Measurements from ENCODE around the gene KIF27.

KIF27 gene

DNA sequence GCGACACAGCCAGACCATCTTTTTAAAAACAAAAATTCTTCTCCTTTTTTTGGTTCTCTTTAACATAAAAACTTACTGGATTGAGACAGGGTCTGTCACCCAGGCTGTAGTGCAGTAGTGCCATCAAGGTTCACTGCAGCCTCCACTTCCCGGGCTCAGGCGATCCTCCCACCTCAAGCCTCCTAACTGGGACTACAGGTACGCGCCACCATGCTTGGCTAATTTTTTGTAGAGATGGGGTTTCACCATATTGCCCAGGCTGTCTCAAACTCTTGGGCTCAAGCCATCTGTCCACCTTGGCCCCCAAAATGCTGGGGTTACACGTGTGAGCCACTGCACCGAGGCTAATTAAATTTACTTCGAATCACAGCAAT is 45.0 kb upstream of the KIF27 start:
- Histone ChIP-seq H4K20me1 (ENCODE audit: insufficient read depth, low read length) (peaks cover 31% of the 10 kb centered on the region), H3K79me2 (ENCODE audit: low read length) (peaks cover 18% of the 10 kb centered on the region), H3K4me3 (ENCODE audit: low read length) (no peak overlapping the region), H3K4me2 (ENCODE audit: low read depth, low read length) (no peak overlapping the region), H3K9ac (ENCODE audit: low read length) (no peak overlapping the region), H3K27me3 (replicated peaks; ENCODE audit: insufficient read depth, low read length) (no peaks in the 10 kb centered on the region), H3K4me1 (ENCODE audit: low read length) (no peaks in the 10 kb centered on the region), H3K27ac (ENCODE audit: low read length) (no peak overlapping the region), H3K36me3 (replicated peaks; ENCODE audit: insufficient read depth, low read length) (peaks cover 24% of the 10 kb centered on the region), H3F3A (ENCODE audit: insufficient read depth, low read length) (peaks cover 53% of the 10 kb centered on the region), H2AFZ (ENCODE audit: low read length) (no peak overlapping the region), H3K9me3 (replicated peaks; ENCODE audit: insufficient read depth, low read length) (no peaks in the 10 kb centered on the region), H3K9me2 (replicated peaks; ENCODE audit: insufficient read depth, low read length) (no peaks in the 10 kb centered on the region)
- no peak for DNase-seq
- no peak for TF ChIP-seq EZH2phosphoT487 (IDR thresholded peaks at IDR 0.05; ENCODE audit: low read length)
- TF ChIP-seq, protein P1, sequence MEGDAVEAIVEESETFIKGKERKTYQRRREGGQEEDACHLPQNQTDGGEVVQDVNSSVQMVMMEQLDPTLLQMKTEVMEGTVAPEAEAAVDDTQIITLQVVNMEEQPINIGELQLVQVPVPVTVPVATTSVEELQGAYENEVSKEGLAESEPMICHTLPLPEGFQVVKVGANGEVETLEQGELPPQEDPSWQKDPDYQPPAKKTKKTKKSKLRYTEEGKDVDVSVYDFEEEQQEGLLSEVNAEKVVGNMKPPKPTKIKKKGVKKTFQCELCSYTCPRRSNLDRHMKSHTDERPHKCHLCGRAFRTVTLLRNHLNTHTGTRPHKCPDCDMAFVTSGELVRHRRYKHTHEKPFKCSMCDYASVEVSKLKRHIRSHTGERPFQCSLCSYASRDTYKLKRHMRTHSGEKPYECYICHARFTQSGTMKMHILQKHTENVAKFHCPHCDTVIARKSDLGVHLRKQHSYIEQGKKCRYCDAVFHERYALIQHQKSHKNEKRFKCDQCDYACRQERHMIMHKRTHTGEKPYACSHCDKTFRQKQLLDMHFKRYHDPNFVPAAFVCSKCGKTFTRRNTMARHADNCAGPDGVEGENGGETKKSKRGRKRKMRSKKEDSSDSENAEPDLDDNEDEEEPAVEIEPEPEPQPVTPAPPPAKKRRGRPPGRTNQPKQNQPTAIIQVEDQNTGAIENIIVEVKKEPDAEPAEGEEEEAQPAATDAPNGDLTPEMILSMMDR (IDR thresholded peaks at IDR 0.05; ENCODE audit: low read length): no peak
- no peak for TF ChIP-seq EZH2 (optimal IDR thresholded peaks at IDR 0.05; ENCODE audit: low read depth, low read length)

DNA sequence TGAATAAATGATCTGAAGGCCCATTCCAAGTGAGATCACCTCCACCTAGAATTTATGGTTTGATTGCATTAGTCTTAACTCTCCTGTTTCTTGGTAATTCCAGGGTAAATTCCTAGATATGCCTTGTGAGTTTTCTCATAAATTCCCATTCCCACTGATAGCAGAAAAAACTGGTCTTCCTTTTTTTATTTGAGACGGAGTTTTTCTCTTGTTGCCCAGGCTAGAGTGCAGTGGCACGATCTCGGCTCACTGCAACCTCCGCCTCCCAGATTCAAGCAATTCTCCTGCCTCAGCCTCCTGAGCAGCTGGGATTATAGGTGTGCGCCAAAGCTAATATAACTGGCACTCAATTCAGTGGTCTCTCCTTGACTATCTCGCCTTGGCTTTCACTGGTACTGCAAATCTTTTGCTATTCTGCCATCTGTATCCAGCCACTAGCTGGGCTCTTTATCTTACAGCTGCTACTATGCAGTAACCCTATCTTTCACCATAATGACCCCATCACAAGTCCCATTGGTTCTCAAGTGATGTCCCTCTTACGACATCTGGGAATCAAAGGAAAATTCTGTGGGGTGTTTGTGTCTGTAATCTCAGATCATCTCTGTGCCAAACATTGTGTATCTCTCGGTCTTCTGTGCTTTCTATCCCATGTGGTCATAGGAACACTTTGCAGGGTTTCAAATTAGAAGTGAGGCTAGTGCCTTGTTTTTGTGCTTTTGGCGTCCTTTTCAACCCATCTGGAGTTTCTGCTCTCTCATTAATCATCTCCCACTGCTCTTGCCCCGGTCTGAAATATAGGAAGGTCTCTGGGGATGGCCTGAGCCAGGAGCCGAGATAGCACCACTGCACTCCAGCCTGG is 44.3 kb upstream of the KIF27 start:
- TF ChIP-seq, protein P1 (IDR thresholded peaks at IDR 0.05; ENCODE audit: low read length): no peak
- TF ChIP-seq EZH2 (optimal IDR thresholded peaks at IDR 0.05; ENCODE audit: low read depth, low read length) (no peak), EZH2phosphoT487 (IDR thresholded peaks at IDR 0.05; ENCODE audit: low read length) (no peak)
- Histone ChIP-seq H3K9ac (ENCODE audit: low read length) (no peak overlapping the region), H2AFZ (ENCODE audit: low read length) (no peak overlapping the region), H3K9me3 (replicated peaks; ENCODE audit: insufficient read depth, low read length) (no peaks in the 10 kb centered on the region), H3K4me2 (ENCODE audit: low read depth, low read length) (no peak overlapping the region), H3K36me3 (replicated peaks; ENCODE audit: insufficient read depth, low read length) (peaks cover 18% of the 10 kb centered on the region), H3K4me3 (ENCODE audit: low read length) (no peak overlapping the region), H3F3A (ENCODE audit: insufficient read depth, low read length) (peaks cover 47% of the 10 kb centered on the region), H3K27ac (ENCODE audit: low read length) (no peak overlapping the region; the same call in 1 of the 2 replicates), H3K4me1 (ENCODE audit: low read length) (no peaks in the 10 kb centered on the region), H4K20me1 (ENCODE audit: insufficient read depth, low read length) (peaks cover 26% of the 10 kb centered on the region), H3K79me2 (ENCODE audit: low read length) (peaks cover 13% of the 10 kb centered on the region), H3K9me2 (replicated peaks; ENCODE audit: insufficient read depth, low read length) (no peaks in the 10 kb centered on the region), H3K27me3 (replicated peaks; ENCODE audit: insufficient read depth, low read length) (no peaks in the 10 kb centered on the region)
- DNase-seq: no peak

DNA sequence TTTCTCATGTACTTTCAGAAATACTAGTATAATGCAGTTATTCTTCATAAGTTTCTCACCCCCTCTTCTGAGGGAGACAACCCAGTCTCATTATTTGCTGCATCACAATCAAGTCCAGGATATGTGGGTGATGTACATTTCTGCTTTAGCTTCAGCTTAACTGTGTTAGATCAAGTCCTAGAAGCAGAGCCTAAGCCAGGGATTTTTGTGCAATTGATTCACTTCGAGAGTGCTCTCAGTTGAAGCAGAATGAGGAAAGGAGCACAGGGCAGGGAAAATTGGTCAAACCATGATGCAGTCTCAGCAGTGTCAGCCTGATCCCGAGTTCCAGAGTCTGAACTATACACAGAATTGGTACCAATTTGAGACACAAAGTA is 43.7 kb upstream of the KIF27 start:
- Histone ChIP-seq H4K20me1 (ENCODE audit: insufficient read depth, low read length) (peaks cover 20% of the 10 kb centered on the region), H3K9me2 (replicated peaks; ENCODE audit: insufficient read depth, low read length) (no peaks in the 10 kb centered on the region), H3K9ac (ENCODE audit: low read length) (no peak overlapping the region), H3K36me3 (replicated peaks; ENCODE audit: insufficient read depth, low read length) (peaks cover 13% of the 10 kb centered on the region), H3K27ac (ENCODE audit: low read length) (no peak overlapping the region; the same call in 1 of the 2 replicates), H3F3A (ENCODE audit: insufficient read depth, low read length) (peaks cover 41% of the 10 kb centered on the region), H3K4me1 (ENCODE audit: low read length) (no peaks in the 10 kb centered on the region), H3K27me3 (replicated peaks; ENCODE audit: insufficient read depth, low read length) (no peaks in the 10 kb centered on the region), H2AFZ (ENCODE audit: low read length) (no peak overlapping the region), H3K4me2 (ENCODE audit: low read depth, low read length) (no peak overlapping the region), H3K9me3 (replicated peaks; ENCODE audit: insufficient read depth, low read length) (no peaks in the 10 kb centered on the region), H3K4me3 (ENCODE audit: low read length) (no peak overlapping the region), H3K79me2 (ENCODE audit: low read length) (peaks cover 8% of the 10 kb centered on the region; the same call in 1 of the 2 replicates)
- no peak for DNase-seq
- TF ChIP-seq EZH2phosphoT487 (IDR thresholded peaks at IDR 0.05; ENCODE audit: low read length) (no peak), EZH2 (optimal IDR thresholded peaks at IDR 0.05; ENCODE audit: low read depth, low read length) (no peak)
- TF ChIP-seq, protein P1 (IDR thresholded peaks at IDR 0.05; ENCODE audit: low read length): no peak
